IgD-negative memory B cell (primary cell): ENCODE results near the gene FAM163B. TPM values are rescaled to one million over a fixed set of nuclear protein-coding genes. Genes with fewer than 3 reads are reported as not detected.
A peak's percentile ranks its signal among the peaks of the same experiment; 100 is the strongest.

Experiments
- H3K27ac Mint-ChIP-seq, 3 donors: one replicate each; pipeline ENCODE4 v1.8.0; 2020 to 2022; ENCODE audit warnings: mild to moderate bottlenecking in 3 of 3, mixed read lengths in 3 of 3, moderate library complexity in 1 of 3
- H3K27me3 Mint-ChIP-seq: one replicate; pipeline ENCODE4 v1.8.0; 2021; ENCODE audit warnings: mixed read lengths
- H3K36me3 Mint-ChIP-seq: one replicate; pipeline ENCODE4 v1.8.0; 2020; ENCODE audit warnings: mild to moderate bottlenecking, mixed read lengths
- H3K4me1 Mint-ChIP-seq, 3 donors: one replicate each; pipeline ENCODE4 v1.8.0; 2020 to 2022; ENCODE audit warnings: mixed read lengths in 3 of 3, mild to moderate bottlenecking in 1 of 3
- H3K4me3 Mint-ChIP-seq, 4 donors: one replicate each; pipeline ENCODE4 v1.8.0; 2020 to 2022; ENCODE audit warnings: mild to moderate bottlenecking in 4 of 4, mixed read lengths in 4 of 4, moderate library complexity in 3 of 4
- H3K9me3 Mint-ChIP-seq, 3 donors: one replicate each; pipeline ENCODE4 v1.8.0; 2020 to 2021; ENCODE audit warnings: mixed read lengths in 3 of 3, mild to moderate bottlenecking in 1 of 3
- polyA plus RNA-seq: library from polyadenylated mRNA; unstranded; fragments of 300-500 nt; fragmentation: Illumina TruSeq; gene quantifications from one replicate; pipeline ENCODE4 v1.2.3, GENCODE V29; 2021

FAM163B gene
- polyA plus RNA-seq, result not detected

- Mint-ChIP-seq H3K27me3 (peaks cover 50% of the 10 kb centered on the region), H3K36me3 (no peaks in the 10 kb centered on the region), H3K27ac (no peak within 1 kb of the TSS), H3K9me3 (peaks cover 0 to 5% (median 0%) of the 10 kb centered on the region in 3 donors), H3K4me3 (no peak within 1 kb of the TSS), H3K4me1 (peaks cover 2 to 6% (median 2%) of the 10 kb centered on the region in 3 donors)
Measured at GRCh38 chr9:133609311-133610098, at the start of gene FAM163B. Gene FAM163B (minus strand): TSS chr9:133609389. CDS start chr9:133580223, 29,166 bp downstream.

DNA sequence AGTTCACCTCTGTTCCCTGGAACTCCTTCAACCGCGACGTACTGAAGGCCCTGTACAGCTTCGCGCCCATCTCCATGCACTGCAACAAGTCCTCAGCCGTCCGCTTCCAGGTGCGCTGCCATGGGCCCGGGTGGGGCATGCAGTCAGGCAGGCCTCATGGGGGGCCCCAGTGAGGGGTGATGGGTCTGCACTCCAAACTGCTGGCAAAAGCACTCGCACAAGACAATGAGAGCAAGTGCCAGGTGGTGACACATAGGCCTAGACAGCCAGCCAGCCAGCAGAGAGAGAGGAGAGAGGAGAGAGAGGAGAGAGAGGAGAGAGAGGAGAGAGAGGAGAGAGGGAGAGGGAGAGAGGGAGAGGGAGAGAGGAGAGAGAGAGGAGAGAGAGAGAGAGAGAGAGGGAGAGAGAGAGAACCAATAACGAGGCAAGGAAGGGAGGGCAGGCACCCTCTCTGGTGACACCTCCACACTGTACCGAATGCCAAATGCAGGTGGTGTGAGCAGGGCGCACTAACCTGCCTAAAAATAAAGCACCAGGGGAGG lies 48.0 kb upstream of the FAM163B start:
- Mint-ChIP-seq H3K27me3 (peaks cover 53% of the 10 kb centered on the region), H3K27ac (peak overlapping the region in 1 of 3 donors; percentile 71), H3K36me3 (no peaks in the 10 kb centered on the region), H3K4me3 (no peak overlapping the region), H3K4me1 (peaks cover 0 to 5% (median 0%) of the 10 kb centered on the region in 3 donors), H3K9me3 (no peaks in the 10 kb centered on the region)

DNA sequence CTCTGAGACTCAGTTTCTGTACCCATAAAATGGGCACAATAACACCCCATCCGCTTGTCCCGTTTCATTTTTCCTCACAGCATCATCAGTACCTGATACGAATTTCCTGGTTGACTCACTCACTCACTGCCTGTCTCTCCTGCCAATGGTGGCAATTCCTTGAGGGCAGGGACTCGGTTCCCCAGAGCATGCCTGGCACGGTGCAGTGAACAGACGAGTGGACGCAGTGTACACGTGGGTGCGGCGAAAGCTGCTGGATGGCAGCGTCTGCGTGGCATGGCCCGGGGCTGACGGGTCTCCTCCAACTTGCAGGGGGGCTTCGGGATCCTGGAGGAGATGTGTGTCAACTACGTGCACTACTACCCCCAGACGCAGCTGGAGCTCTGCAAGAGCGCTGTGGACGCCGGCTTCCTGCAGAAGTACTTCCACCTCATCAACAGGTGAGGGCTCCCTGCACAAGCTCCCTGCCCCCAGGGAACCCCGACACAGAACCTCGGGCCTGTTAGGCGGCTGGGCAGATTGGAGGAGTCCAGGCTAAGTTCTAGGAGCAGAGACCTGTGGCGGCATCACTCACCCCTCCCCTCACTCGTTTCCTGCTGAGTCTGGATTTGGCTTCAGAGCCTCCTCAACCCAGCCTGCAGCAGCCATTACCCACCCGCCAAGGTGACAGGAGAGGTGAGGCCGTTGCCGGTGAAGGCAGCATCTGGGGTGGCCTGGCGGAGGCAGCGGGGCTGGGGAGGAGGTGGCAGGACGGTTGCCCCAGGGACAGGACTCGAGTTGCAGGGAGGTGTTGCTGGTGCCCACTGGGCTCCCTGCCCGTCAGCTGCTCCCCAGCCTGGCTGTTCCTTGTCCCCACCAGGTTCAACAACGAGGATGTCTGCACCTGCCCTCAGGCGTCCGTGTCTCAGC lies 47.3 kb upstream of the FAM163B start:
- Mint-ChIP-seq H3K9me3 (no peaks in the 10 kb centered on the region), H3K27me3 (peaks cover 51% of the 10 kb centered on the region), H3K4me1 (peaks cover 0 to 5% (median 0%) of the 10 kb centered on the region in 3 donors), H3K36me3 (no peaks in the 10 kb centered on the region), H3K4me3 (no peak overlapping the region), H3K27ac (no peak overlapping the region)

DNA sequence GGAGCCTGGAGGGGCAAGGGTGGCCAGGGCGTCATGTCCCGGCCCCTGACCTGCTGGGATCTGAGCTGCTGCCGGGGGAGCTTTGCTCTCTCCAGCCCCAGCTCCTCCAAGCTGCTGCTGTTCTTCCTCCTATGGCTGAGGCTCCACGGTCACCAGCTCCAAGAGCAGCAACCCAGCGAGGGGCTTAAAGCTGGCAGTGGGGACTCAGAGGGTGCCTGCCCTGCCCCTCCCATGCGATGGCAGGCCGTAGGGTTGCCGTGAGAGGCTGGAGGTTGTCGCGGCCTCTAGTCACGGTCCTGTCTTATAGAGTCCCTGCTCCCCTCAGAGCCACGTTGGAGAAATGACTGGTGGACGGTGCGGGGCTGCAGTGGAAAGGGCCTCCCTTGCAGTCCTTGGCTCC lies 46.5 kb upstream of the FAM163B start:
- H3K4me3 Mint-ChIP-seq, result no peak overlapping the region
- H3K36me3 Mint-ChIP-seq, result no peaks in the 10 kb centered on the region
- H3K27ac Mint-ChIP-seq, result no peak overlapping the region
- no peaks in the 10 kb centered on the region for H3K9me3 Mint-ChIP-seq
- H3K4me1 Mint-ChIP-seq, result peaks cover 0 to 5% (median 0%) of the 10 kb centered on the region in 3 donors
- H3K27me3 Mint-ChIP-seq, result peaks cover 48% of the 10 kb centered on the region

- Mint-ChIP-seq H3K9me3 (no peaks in the 10 kb centered on the region), H3K36me3 (no peaks in the 10 kb centered on the region), H3K27me3 (peaks cover 46% of the 10 kb centered on the region), H3K4me3 (no peak overlapping the region), H3K4me1 (peaks cover 0 to 4% (median 0%) of the 10 kb centered on the region in 3 donors), H3K27ac (no peak overlapping the region)
Measured at GRCh38 chr9:133654736-133655657, 45.8 kb upstream of the FAM163B start.

GRCh38 chr9:133653638-133654037 lies 44.4 kb upstream of the FAM163B start:
- peaks cover 42% of the 10 kb centered on the region for H3K27me3 Mint-ChIP-seq

DNA sequence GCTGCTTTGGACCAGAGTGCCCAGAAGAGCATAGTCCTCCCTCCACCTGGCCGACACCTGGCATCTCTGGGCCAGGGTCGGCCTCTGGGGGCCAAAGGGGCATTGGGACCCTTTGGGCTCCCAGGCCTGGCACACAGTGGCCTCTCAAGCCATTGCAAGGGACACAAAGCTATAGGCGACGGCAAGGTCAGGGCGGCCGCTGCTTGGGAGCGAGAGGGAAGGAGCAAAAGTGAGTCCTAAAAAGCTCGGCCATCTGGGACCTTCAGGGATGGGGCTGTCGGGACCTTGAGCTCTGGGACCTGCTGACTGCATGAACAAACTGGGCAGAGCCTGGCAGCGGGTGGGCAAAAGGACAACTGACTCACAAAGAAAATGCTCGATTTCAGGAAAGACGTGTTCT lies 40.8 kb upstream of the FAM163B start:
- Mint-ChIP-seq H3K9me3 (no peaks in the 10 kb centered on the region), H3K4me3 (no peak overlapping the region), H3K27me3 (peaks cover 16% of the 10 kb centered on the region), H3K4me1 (no peaks in the 10 kb centered on the region), H3K36me3 (no peaks in the 10 kb centered on the region), H3K27ac (no peak overlapping the region)

More at GRCh38 chr9:133653638-133654037, 44.4 kb upstream of the FAM163B start:
- no peak overlapping the region for H3K4me3 Mint-ChIP-seq
- H3K9me3 Mint-ChIP-seq, result no peaks in the 10 kb centered on the region
- H3K4me1 Mint-ChIP-seq, result peaks cover 0 to 3% (median 0%) of the 10 kb centered on the region in 3 donors
- no peaks in the 10 kb centered on the region for H3K36me3 Mint-ChIP-seq
- H3K27ac Mint-ChIP-seq, result no peak overlapping the region

- Mint-ChIP-seq H3K36me3 (no peaks in the 10 kb centered on the region), H3K27ac (peak overlapping the region in 1 of 3 donors; percentile 33), H3K4me1 (no peaks in the 10 kb centered on the region), H3K9me3 (no peaks in the 10 kb centered on the region), H3K4me3 (no peak overlapping the region), H3K27me3 (peaks cover 15% of the 10 kb centered on the region)
Measured at GRCh38 chr9:133649194-133649593, 40.0 kb upstream of the FAM163B start.

GRCh38 chr9:133647765-133648469 lies 38.7 kb upstream of the FAM163B start:
- Mint-ChIP-seq H3K4me3 (no peak overlapping the region), H3K36me3 (no peaks in the 10 kb centered on the region), H3K27ac (no peak overlapping the region), H3K4me1 (no peaks in the 10 kb centered on the region), H3K9me3 (no peaks in the 10 kb centered on the region), H3K27me3 (peaks cover 11% of the 10 kb centered on the region)

DNA sequence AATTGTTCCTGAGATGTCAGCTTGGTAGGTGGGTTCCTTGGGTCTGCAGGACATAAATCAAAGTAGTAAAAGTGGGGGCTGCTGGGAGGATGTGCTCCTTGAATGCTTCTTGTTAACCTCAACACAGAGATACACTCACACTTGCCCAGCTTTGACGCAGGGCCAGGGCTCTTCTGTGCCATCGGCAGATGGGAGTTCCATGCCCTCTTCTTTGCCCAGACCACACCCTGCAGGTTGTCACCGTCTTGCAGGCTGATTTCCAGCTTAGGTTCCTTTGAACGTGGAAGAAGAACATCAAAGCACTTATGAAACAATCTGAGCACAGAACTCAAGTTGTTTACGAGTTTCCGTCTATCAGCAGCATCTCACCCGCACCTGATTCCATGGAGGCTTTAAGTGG lies 38.0 kb upstream of the FAM163B start:
- Mint-ChIP-seq H3K36me3 (no peaks in the 10 kb centered on the region), H3K4me1 (no peaks in the 10 kb centered on the region), H3K4me3 (no peak overlapping the region), H3K27me3 (peaks cover 9% of the 10 kb centered on the region), H3K9me3 (no peaks in the 10 kb centered on the region), H3K27ac (no peak overlapping the region)

- Mint-ChIP-seq H3K36me3 (no peaks in the 10 kb centered on the region), H3K4me3 (no peak overlapping the region), H3K27ac (no peak overlapping the region)
Measured at GRCh38 chr9:133645021-133645765, 36.0 kb upstream of the FAM163B start.

DNA sequence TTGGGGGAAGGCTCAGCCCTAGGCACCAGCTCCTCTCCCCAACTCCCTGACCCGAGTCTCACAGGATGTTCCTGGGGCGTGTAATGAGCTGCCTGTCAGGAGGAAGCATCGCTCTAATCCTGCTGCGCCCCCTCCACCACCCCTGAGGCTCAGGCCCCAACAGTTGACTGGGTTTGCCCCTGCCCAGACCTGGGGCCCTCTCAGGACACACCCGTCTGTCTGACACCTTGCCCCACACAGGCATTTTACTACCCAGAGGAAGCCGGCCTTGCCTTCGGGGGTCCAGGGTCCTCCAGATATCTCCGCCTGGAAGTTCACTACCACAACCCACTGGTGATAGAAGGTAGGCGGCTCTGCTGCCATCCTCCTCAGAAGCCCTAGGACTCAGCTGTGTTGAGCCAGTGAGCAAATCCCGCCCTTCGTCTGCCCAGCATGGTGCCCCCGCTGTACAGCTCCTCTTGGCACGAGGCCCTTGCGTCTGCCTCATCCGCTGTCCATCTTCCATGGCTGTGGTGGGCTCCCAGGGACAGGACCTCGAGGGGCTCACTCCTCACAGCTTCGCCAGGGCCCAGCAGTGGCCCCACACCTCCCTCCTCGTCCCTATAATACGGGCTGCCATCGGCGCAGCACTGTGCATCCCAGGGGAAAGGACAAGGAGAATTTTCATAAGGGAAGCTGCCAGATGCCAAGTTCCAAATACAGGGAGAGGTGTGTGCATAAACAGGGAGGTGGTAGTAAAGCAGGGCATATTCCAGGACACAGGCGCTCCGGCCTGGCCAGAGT lies 35.0 kb upstream of the FAM163B start:
- Mint-ChIP-seq H3K27me3 (peaks cover 3% of the 10 kb centered on the region), H3K36me3 (no peaks in the 10 kb centered on the region), H3K4me1 (no peaks in the 10 kb centered on the region), H3K9me3 (no peaks in the 10 kb centered on the region), H3K4me3 (no peak overlapping the region), H3K27ac (no peak overlapping the region)

More at GRCh38 chr9:133645021-133645765, 36.0 kb upstream of the FAM163B start:
- H3K4me1 Mint-ChIP-seq, result no peaks in the 10 kb centered on the region
- H3K27me3 Mint-ChIP-seq, result peaks cover 7% of the 10 kb centered on the region
- no peaks in the 10 kb centered on the region for H3K9me3 Mint-ChIP-seq

GRCh38 chr9:133643362-133643755 lies 34.2 kb upstream of the FAM163B start:
- Mint-ChIP-seq H3K4me1 (no peaks in the 10 kb centered on the region), H3K27me3 (peaks cover 3% of the 10 kb centered on the region), H3K27ac (no peak overlapping the region), H3K36me3 (no peaks in the 10 kb centered on the region), H3K4me3 (no peak overlapping the region), H3K9me3 (no peaks in the 10 kb centered on the region)
